ENCODE data around the gene PCDH8.

PCDH8 gene

GRCh38 chr13:52848455-52849195 lies at the start of gene PCDH8:
PCDH8 (minus strand) TSS chr13:52848640; CDS start chr13:52848436, 204 bp downstream.
- TF ChIP-seq CTCF (conservative IDR thresholded peaks at IDR 0.05; ENCODE audit: low read depth, low read length): no peak
- H3K4me2 ChIP-seq: no peak within 1 kb of the TSS
- no peaks in the 10 kb centered on the region for H3K27me3 ChIP-seq (ENCODE audit: insufficient read depth, low read depth)
- H3K4me1 ChIP-seq (ENCODE audit: low read depth, poor library complexity, severe bottlenecking): peaks cover 20% of the 10 kb centered on the region
- no peak within 1 kb of the TSS for H3K4me3 ChIP-seq (IDR thresholded peaks at IDR 0.05; ENCODE audit: insufficient read depth, low read depth, low read length)
- no peak within 1 kb of the TSS for H2AFZ ChIP-seq (ENCODE audit: low read depth)
- H3K9ac ChIP-seq: no peak within 1 kb of the TSS
- H3K79me2 ChIP-seq (ENCODE audit: insufficient read depth, low read depth): no peaks in the 10 kb centered on the region
- H4K20me1 ChIP-seq (ENCODE audit: insufficient read depth): no peaks in the 10 kb centered on the region
- H3K27ac ChIP-seq: no peak within 1 kb of the TSS
- no peaks in the 10 kb centered on the region for H3K36me3 ChIP-seq (ENCODE audit: insufficient read depth)

GRCh38 chr13:52896827-52897659 lies 48.6 kb upstream of the PCDH8 start:
- Histone ChIP-seq H3K27me3 (ENCODE audit: insufficient read depth, low read depth) (no peaks in the 10 kb centered on the region), H3K79me2 (ENCODE audit: insufficient read depth, low read depth) (no peaks in the 10 kb centered on the region), H3K4me2 (no peak overlapping the region), H3K4me1 (ENCODE audit: low read depth, poor library complexity, severe bottlenecking) (no peaks in the 10 kb centered on the region), H4K20me1 (ENCODE audit: insufficient read depth) (no peaks in the 10 kb centered on the region), H3K27ac (no peak overlapping the region), H3K36me3 (ENCODE audit: insufficient read depth) (no peaks in the 10 kb centered on the region), H2AFZ (ENCODE audit: low read depth) (no peak overlapping the region), H3K9ac (no peak overlapping the region), H3K4me3 (IDR thresholded peaks at IDR 0.05; ENCODE audit: insufficient read depth, low read depth, low read length) (no peak overlapping the region)
- TF ChIP-seq CTCF (conservative IDR thresholded peaks at IDR 0.05; ENCODE audit: low read depth, low read length): peak; percentile 43

- TF ChIP-seq CTCF (conservative IDR thresholded peaks at IDR 0.05; ENCODE audit: low read depth, low read length): no peak
- Histone ChIP-seq H3K79me2 (ENCODE audit: insufficient read depth, low read depth) (no peaks in the 10 kb centered on the region), H2AFZ (ENCODE audit: low read depth) (no peak overlapping the region), H3K4me2 (no peak overlapping the region), H3K27me3 (ENCODE audit: insufficient read depth, low read depth) (no peaks in the 10 kb centered on the region), H3K9ac (no peak overlapping the region), H3K4me1 (ENCODE audit: low read depth, poor library complexity, severe bottlenecking) (no peaks in the 10 kb centered on the region), H3K36me3 (ENCODE audit: insufficient read depth) (no peaks in the 10 kb centered on the region), H4K20me1 (ENCODE audit: insufficient read depth) (no peaks in the 10 kb centered on the region), H3K27ac (no peak overlapping the region), H3K4me3 (IDR thresholded peaks at IDR 0.05; ENCODE audit: insufficient read depth, low read depth, low read length) (no peak overlapping the region)
These were observed 46.0 kb upstream of the PCDH8 start for GRCh38 chr13:52894413-52894812.

GRCh38 chr13:52892925-52893324 lies 44.5 kb upstream of the PCDH8 start:
- no peaks in the 10 kb centered on the region for H3K4me1 ChIP-seq (ENCODE audit: low read depth, poor library complexity, severe bottlenecking)
- H3K4me3 ChIP-seq (IDR thresholded peaks at IDR 0.05; ENCODE audit: insufficient read depth, low read depth, low read length): no peak overlapping the region
- H3K4me2 ChIP-seq: no peak overlapping the region
- no peak for TF ChIP-seq CTCF (conservative IDR thresholded peaks at IDR 0.05; ENCODE audit: low read depth, low read length)
- no peaks in the 10 kb centered on the region for H3K36me3 ChIP-seq (ENCODE audit: insufficient read depth)
- H2AFZ ChIP-seq (ENCODE audit: low read depth): no peak overlapping the region
- no peaks in the 10 kb centered on the region for H4K20me1 ChIP-seq (ENCODE audit: insufficient read depth)
- no peaks in the 10 kb centered on the region for H3K27me3 ChIP-seq (ENCODE audit: insufficient read depth, low read depth)
- H3K79me2 ChIP-seq (ENCODE audit: insufficient read depth, low read depth): no peaks in the 10 kb centered on the region
- no peak overlapping the region for H3K27ac ChIP-seq
- no peak overlapping the region for H3K9ac ChIP-seq
